Central memory CD8-positive, alpha-beta T cell (primary cell): ENCODE data around the gene DNAH3.
"Not testable (repeated sequence)": the region's sequence is repeated elsewhere in the genome, so short reads cannot be mapped to it uniquely, and the experiment has no call there.

Experiments
- ATAC-seq: fragments of 150-1000 bp; cut with Tn5 transposase; replicated peaks from 2 replicates; pipeline ENCODE4 v1.10.0; 2022; ENCODE audit warnings: mild to moderate bottlenecking, moderate FRiP score, moderate number of reproducible peaks; ENCODE audit not compliant: poor library complexity, severe bottlenecking; ENCODE audit errors: extremely low read depth
- DNase-seq, 2 donors: peaks; one replicate each; pipeline ENCODE4 v3.0.0; 2021; ENCODE audit warnings: low spot score in 2 of 2
- H3K27ac Mint-ChIP-seq: one replicate; pipeline ENCODE4 v1.8.0; 2022; ENCODE audit warnings: low read depth, mild to moderate bottlenecking, moderate library complexity, mixed read lengths
- H3K27me3 Mint-ChIP-seq: one replicate; pipeline ENCODE4 v1.8.0; 2022; ENCODE audit warnings: mixed read lengths
- H3K36me3 Mint-ChIP-seq: one replicate; pipeline ENCODE4 v1.8.0; 2022; ENCODE audit warnings: mild to moderate bottlenecking, moderate library complexity, mixed read lengths; ENCODE audit not compliant: insufficient read depth
- H3K4me1 Mint-ChIP-seq: one replicate; pipeline ENCODE4 v1.8.0; 2022; ENCODE audit warnings: mixed read lengths
- H3K4me3 Mint-ChIP-seq: one replicate; pipeline ENCODE4 v1.8.0; 2022; ENCODE audit warnings: mild to moderate bottlenecking, moderate library complexity, mixed read lengths
- H3K9me3 Mint-ChIP-seq: one replicate; pipeline ENCODE4 v1.8.0; 2022; ENCODE audit warnings: mixed read lengths

DNAH3 gene

GRCh38 chr16:21162661-21163151, 12.1 kb upstream of the DNAH3 start:
- H3K36me3 Mint-ChIP-seq, result peaks cover 19% of the 10 kb centered on the region
- DNase-seq, result no peak
- no peak overlapping the region for H3K27ac Mint-ChIP-seq
- no peak overlapping the region for H3K4me3 Mint-ChIP-seq
- peaks cover 29% of the 10 kb centered on the region for H3K4me1 Mint-ChIP-seq
- ATAC-seq, result no peak
- no peaks in the 10 kb centered on the region for H3K27me3 Mint-ChIP-seq
- no peaks in the 10 kb centered on the region for H3K9me3 Mint-ChIP-seq

GRCh38 chr16:21161211-21161610, 10.6 kb upstream of the DNAH3 start:
- peaks cover 29% of the 10 kb centered on the region for H3K4me1 Mint-ChIP-seq
- no peaks in the 10 kb centered on the region for H3K9me3 Mint-ChIP-seq
- ATAC-seq, result no peak
- DNase-seq, result no peak
- H3K36me3 Mint-ChIP-seq, result peaks cover 18% of the 10 kb centered on the region
- no peak overlapping the region for H3K4me3 Mint-ChIP-seq
- H3K27ac Mint-ChIP-seq, result no peak overlapping the region
- no peaks in the 10 kb centered on the region for H3K27me3 Mint-ChIP-seq

GRCh38 chr16:21160276-21160675, 9.6 kb upstream of the DNAH3 start:
- no peak overlapping the region for H3K27ac Mint-ChIP-seq
- H3K27me3 Mint-ChIP-seq, result no peaks in the 10 kb centered on the region
- peaks cover 14% of the 10 kb centered on the region for H3K36me3 Mint-ChIP-seq
- no peaks in the 10 kb centered on the region for H3K9me3 Mint-ChIP-seq
- H3K4me3 Mint-ChIP-seq, result no peak overlapping the region
- peaks cover 29% of the 10 kb centered on the region for H3K4me1 Mint-ChIP-seq
- no peak for DNase-seq
- no peak for ATAC-seq

GRCh38 chr16:21159281-21159951, 8.8 kb upstream of the DNAH3 start:
- DNase-seq, result no peak
- peak overlapping the region; percentile 77 for H3K27ac Mint-ChIP-seq

GRCh38 chr16:21158208-21159110, 7.8 kb upstream of the DNAH3 start, which contains the start of gene LDAF1:
TSS of gene LDAF1 (plus strand) at chr16:21158674. CDS start at chr16:21161183, 2,509 bp downstream.
- peak; percentile 57 to 58 for DNase-seq
- H3K4me1 Mint-ChIP-seq, result peaks cover 29% of the 10 kb centered on the region
- peak; percentile 97 for ATAC-seq
- H3K27ac Mint-ChIP-seq, result peak within 1 kb of the TSS; percentile 77
- peak within 1 kb of the TSS; percentile 90 for H3K4me3 Mint-ChIP-seq
- H3K27me3 Mint-ChIP-seq, result no peaks in the 10 kb centered on the region
- no peaks in the 10 kb centered on the region for H3K9me3 Mint-ChIP-seq
- peaks cover 13% of the 10 kb centered on the region for H3K36me3 Mint-ChIP-seq

More at GRCh38 chr16:21159281-21159951, 8.8 kb upstream of the DNAH3 start:
- Mint-ChIP-seq H3K27me3 (no peaks in the 10 kb centered on the region), H3K9me3 (no peaks in the 10 kb centered on the region), H3K4me1 (peaks cover 29% of the 10 kb centered on the region), H3K4me3 (peak overlapping the region; percentile 90), H3K36me3 (peaks cover 13% of the 10 kb centered on the region)
- ATAC-seq, result no peak

GRCh38 chr16:21157632-21158031, 7.0 kb upstream of the DNAH3 start:
- H3K4me3 Mint-ChIP-seq, result peak overlapping the region; percentile 90
- DNase-seq (no peak), ATAC-seq (no peak)
- H3K9me3 Mint-ChIP-seq, result no peaks in the 10 kb centered on the region
- no peak overlapping the region for H3K27ac Mint-ChIP-seq
- peaks cover 9% of the 10 kb centered on the region for H3K36me3 Mint-ChIP-seq
- H3K27me3 Mint-ChIP-seq, result no peaks in the 10 kb centered on the region
- peaks cover 29% of the 10 kb centered on the region for H3K4me1 Mint-ChIP-seq

- ATAC-seq (no peak), DNase-seq (no peak)
- peak overlapping the region; percentile 90 for H3K4me3 Mint-ChIP-seq
- H3K4me1 Mint-ChIP-seq, result peaks cover 29% of the 10 kb centered on the region
- peaks cover 9% of the 10 kb centered on the region for H3K36me3 Mint-ChIP-seq
- H3K9me3 Mint-ChIP-seq, result no peaks in the 10 kb centered on the region
- H3K27ac Mint-ChIP-seq, result no peak overlapping the region
- no peaks in the 10 kb centered on the region for H3K27me3 Mint-ChIP-seq
Observed at GRCh38 chr16:21156767-21157467, 6.3 kb upstream of the DNAH3 start.

GRCh38 chr16:21156011-21156410, 5.4 kb upstream of the DNAH3 start:
- not testable (repeated sequence) for H3K9me3 Mint-ChIP-seq, H3K36me3 Mint-ChIP-seq, H3K27me3 Mint-ChIP-seq, ATAC-seq, H3K4me3 Mint-ChIP-seq, H3K27ac Mint-ChIP-seq, DNase-seq
- peaks cover 24% of the 10 kb centered on the region for H3K4me1 Mint-ChIP-seq

GRCh38 chr16:21153124-21153729, 2.6 kb upstream of the DNAH3 start:
- not testable (repeated sequence) for ATAC-seq, H3K4me1 Mint-ChIP-seq, DNase-seq, H3K36me3 Mint-ChIP-seq, H3K9me3 Mint-ChIP-seq, H3K4me3 Mint-ChIP-seq, H3K27ac Mint-ChIP-seq
- peaks cover 30% of the 10 kb centered on the region for H3K27me3 Mint-ChIP-seq

- not testable (repeated sequence) for H3K9me3 Mint-ChIP-seq, DNase-seq, ATAC-seq, H3K27ac Mint-ChIP-seq, H3K36me3 Mint-ChIP-seq, H3K4me1 Mint-ChIP-seq, H3K4me3 Mint-ChIP-seq
- peaks cover 38% of the 10 kb centered on the region for H3K27me3 Mint-ChIP-seq
Observed at GRCh38 chr16:21152160-21153030, 1.7 kb upstream of the DNAH3 start.

GRCh38 chr16:21145738-21146137, 4.9 kb downstream of the DNAH3 start:
- Mint-ChIP-seq H3K4me1 (no peaks in the 10 kb centered on the region), H3K4me3 (no peak overlapping the region), H3K27ac (no peak overlapping the region), H3K9me3 (no peaks in the 10 kb centered on the region), H3K36me3 (peaks cover 1% of the 10 kb centered on the region), H3K27me3 (peaks cover 76% of the 10 kb centered on the region)
- DNase-seq (no peak), ATAC-seq (no peak)
